Breast epithelium (tissue), 4 donors: ENCODE data around the gene SYCP1. TPM values are rescaled to one million over a fixed set of nuclear protein-coding genes. Genes with fewer than 3 reads are reported as not detected.
"Not testable (repeated sequence)": the region's sequence is repeated elsewhere in the genome, so short reads cannot be mapped to it uniquely, and the experiment has no call there.

ENCODE experiments used
- DNase-seq, 2 donors: peaks; one replicate each; pipeline ENCODE4 v3.0.0-alpha.2; 2019; ENCODE audit warnings: low spot score in 2 of 2
- H3K27ac ChIP-seq, 2 donors: fragments of 200-600 bp; sonication (generic) in 1 of 2; one replicate each; pipeline ENCODE4 v1.5.1; 2016 to 2019; ENCODE audit warnings: mild to moderate bottlenecking in 1 of 2
- H3K27me3 ChIP-seq, 2 donors: fragments of 200-600 bp; sonication (generic) in 1 of 2; one replicate each; pipeline versions ENCODE4 v1.5.1 to v1.6.0; 2017 to 2019; ENCODE audit warnings: control low read depth in 1 of 2, mild to moderate bottlenecking in 1 of 2
- H3K36me3 ChIP-seq: fragments of 200-600 bp; one replicate; pipeline ENCODE4 v1.5.1; 2019
- H3K4me1 ChIP-seq, 2 donors: fragments of 200-600 bp; sonication (generic); one replicate each; pipeline ENCODE4 v1.5.1; 2016 to 2019; ENCODE audit warnings: control low read depth in 1 of 2
- H3K4me3 ChIP-seq, 3 donors: fragments of 200-600 bp; sonication (generic); 1 replicate in 2 of 3; 2 replicates in 1 of 3; pipeline ENCODE4 v1.5.1; 2016 to 2019; ENCODE audit warnings: mild to moderate bottlenecking in 3 of 3, moderate library complexity in 2 of 3
- H3K9me3 ChIP-seq, 2 donors: fragments of 200-600 bp; sonication (generic) in 1 of 2; one replicate each; pipeline ENCODE4 v1.5.1; 2016 to 2019; ENCODE audit warnings: control low read depth in 1 of 2
- CTCF ChIP-seq, 3 donors: fragments of 450-650 bp; IDR thresholded peaks; one replicate each; pipeline ENCODE4 v1.5.1; 2016 to 2017; ENCODE audit warnings: antibody characterized with exemption in 3 of 3, mild to moderate bottlenecking in 3 of 3, moderate library complexity in 3 of 3
- POLR2A ChIP-seq: fragments of 450-650 bp; IDR thresholded peaks from one replicate; pipeline ENCODE4 v1.6.1; 2016; ENCODE audit warnings: antibody characterized with exemption, mild to moderate bottlenecking, moderate library complexity
- POLR2AphosphoS5 ChIP-seq, 3 donors: sonication (generic); formaldehyde crosslinking; IDR thresholded peaks; one replicate each; pipeline ENCODE4 v1.6.1; 2017; ENCODE audit warnings: antibody characterized with exemption in 3 of 3
- intact Hi-C: fragments of 100-400 bp; cut with DNase I; formaldehyde crosslinking; loops from one replicate; pipeline ENCODE4 v1.15.1; 2023; ENCODE audit warnings: low total_unique reads
- total RNA-seq, 3 donors: library from RNA; depleted of rRNA; stranded (reverse); fragments of >200 nt; gene quantifications; one replicate each; pipeline ENCODE4 v1.1.0, GENCODE V29; 2016

SYCP1 gene
- total RNA-seq, 3 donors from 2014 or later, result 0.16 TPM; not detected in 2

DNA sequence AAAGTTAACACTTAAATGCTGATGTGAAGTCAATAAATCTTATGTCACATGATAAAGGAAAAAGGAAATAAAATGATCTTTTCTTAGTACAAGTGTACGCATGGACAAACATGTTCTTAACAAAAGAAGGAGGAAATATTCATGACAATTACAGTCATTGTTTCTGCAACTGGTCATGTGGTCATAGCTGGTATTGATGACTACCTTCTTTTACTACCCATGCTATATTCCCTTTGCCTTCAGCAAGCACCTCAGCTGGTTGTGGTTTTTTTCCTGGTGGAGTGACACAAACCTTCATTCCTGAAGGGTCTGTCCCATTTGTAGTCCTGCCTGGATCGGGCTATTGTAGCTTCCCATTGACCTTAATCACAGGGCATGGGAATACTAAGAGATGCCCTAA, 151.5 kb downstream of the SYCP1 start:
- H3K4me3 ChIP-seq, result no peak overlapping the region
- H3K9me3 ChIP-seq, result no peaks in the 10 kb centered on the region
- no peaks in the 10 kb centered on the region for H3K36me3 ChIP-seq
- no peaks in the 10 kb centered on the region for H3K4me1 ChIP-seq
- no peak for TF ChIP-seq POLR2AphosphoS5 (IDR thresholded peaks at IDR 0.05)
- TF ChIP-seq CTCF (IDR thresholded peaks at IDR 0.05), result no peak
- TF ChIP-seq POLR2A, result no peak
- no peak overlapping the region for H3K27ac ChIP-seq
- no peak for DNase-seq
- no peaks in the 10 kb centered on the region for H3K27me3 ChIP-seq
- intact Hi-C loops, result loop anchor here (5.0 kb wide), 1 partner anchor 294 kb away; no protein-coding TSS in a partner anchor

DNA sequence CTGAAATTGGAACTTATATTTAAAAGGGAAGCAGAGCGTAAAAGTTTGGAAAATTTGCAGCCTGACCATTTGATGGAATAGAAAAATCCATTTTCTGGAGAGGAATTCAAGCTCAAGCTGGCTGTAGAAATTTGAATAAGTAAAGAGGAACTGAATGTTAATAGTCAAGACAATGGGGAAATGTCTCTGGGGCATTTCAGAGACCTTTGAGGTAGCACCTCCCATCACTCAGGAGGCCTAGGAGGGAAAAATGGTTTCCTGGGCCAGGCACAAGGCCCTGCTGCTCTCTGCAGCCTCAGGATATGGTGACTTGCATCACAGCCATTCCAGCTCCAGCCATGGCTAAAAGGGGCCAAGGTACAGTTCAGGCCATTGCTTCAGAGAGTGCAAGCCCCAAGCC, 157.3 kb downstream of the SYCP1 start:
- intact Hi-C loops, result loop anchor here (1.0 to 5.0 kb wide), 2 partner anchors 16 to 1020 kb away; no protein-coding TSS in a partner anchor
- Histone ChIP-seq H3K4me3 (no peak overlapping the region), H3K9me3 (no peaks in the 10 kb centered on the region), H3K27me3 (no peaks in the 10 kb centered on the region), H3K36me3 (no peaks in the 10 kb centered on the region), H3K4me1 (no peaks in the 10 kb centered on the region), H3K27ac (no peak overlapping the region)
- DNase-seq, result no peak
- no peak for TF ChIP-seq POLR2AphosphoS5 (IDR thresholded peaks at IDR 0.05)
- no peak for TF ChIP-seq POLR2A
- no peak for TF ChIP-seq CTCF (IDR thresholded peaks at IDR 0.05)

DNA sequence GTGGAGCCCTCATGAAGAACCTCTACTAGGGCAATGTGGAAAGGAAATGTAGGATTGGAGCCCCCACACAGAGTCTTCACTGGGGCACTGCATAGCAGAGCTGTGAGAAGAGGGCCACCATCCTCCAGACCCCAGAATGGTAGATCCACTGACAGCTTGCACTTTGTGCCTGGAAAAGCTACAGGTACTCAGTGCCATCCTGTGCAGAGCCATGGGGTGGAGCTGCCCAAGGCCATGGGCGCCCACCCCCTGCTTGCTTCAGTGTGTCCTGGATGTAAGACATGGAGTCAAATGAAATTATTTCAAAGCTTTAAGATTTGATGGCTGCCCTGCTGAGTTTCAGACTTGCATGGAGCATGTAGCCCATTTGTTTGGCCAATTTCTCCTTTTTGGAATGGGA, 157.8 kb downstream of the SYCP1 start:
- Histone ChIP-seq H3K9me3 (no peaks in the 10 kb centered on the region), H3K27me3 (no peaks in the 10 kb centered on the region), H3K4me3 (no peak overlapping the region), H3K36me3 (no peaks in the 10 kb centered on the region), H3K27ac (no peak overlapping the region), H3K4me1 (no peaks in the 10 kb centered on the region)
- intact Hi-C loops, result loop anchor here (1.0 to 5.0 kb wide), 2 partner anchors 16 to 1020 kb away; no protein-coding TSS in a partner anchor
- TF ChIP-seq POLR2A, result no peak
- TF ChIP-seq POLR2AphosphoS5 (IDR thresholded peaks at IDR 0.05), result no peak
- no peak for DNase-seq

DNA sequence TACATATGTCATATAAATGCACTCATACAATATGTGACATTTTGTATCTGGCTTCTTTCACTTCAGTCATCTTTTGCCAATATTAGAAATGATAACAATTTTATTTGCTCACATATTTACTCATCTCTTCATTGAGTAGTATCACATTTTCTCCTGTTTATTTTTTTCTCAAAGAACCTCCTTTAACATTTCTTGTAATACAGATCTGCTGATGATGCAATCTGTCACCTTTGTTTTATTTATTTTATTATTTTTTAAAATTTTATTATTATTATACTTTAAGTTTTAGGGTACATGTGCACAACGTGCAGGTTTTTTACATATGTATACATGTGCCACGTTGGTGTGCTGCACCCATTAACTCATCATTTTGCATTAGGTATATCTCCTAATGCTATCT, 159.1 kb downstream of the SYCP1 start:
- intact Hi-C loops, result loop anchor here (5.0 kb wide), 1 partner anchor 1019 kb away; no protein-coding TSS in a partner anchor
- Histone ChIP-seq H3K36me3 (no peaks in the 10 kb centered on the region), H3K27me3 (no peaks in the 10 kb centered on the region), H3K9me3 (no peaks in the 10 kb centered on the region), H3K4me3 (no peak overlapping the region), H3K4me1 (no peaks in the 10 kb centered on the region), H3K27ac (no peak overlapping the region)
- DNase-seq, result no peak
- TF ChIP-seq CTCF (IDR thresholded peaks at IDR 0.05), result no peak
- no peak for TF ChIP-seq POLR2A
- TF ChIP-seq POLR2AphosphoS5 (IDR thresholded peaks at IDR 0.05), result no peak

DNA sequence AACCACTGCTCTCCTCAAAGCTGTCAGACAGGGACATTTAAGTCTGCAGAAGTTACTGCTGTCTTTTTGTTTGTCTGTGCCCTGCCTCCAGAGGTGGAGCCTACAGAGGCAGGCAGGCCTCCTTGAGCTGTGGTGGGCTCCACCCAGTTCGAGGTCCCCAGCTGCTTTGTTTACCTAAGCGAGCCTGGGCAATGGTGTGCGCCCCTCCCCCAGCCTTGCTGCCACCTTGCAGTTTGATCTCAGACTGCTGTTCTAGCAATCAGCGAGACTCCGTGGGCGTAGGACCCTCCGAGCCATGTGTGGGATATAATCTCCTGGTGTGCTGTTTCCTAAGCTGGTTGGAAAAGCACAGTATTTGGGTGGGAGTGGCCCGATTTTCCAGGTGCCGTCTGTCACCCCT, 164.9 kb downstream of the SYCP1 start:
- H3K4me3 ChIP-seq, DNase-seq, intact Hi-C loops, H3K36me3 ChIP-seq, H3K27me3 ChIP-seq, H3K4me1 ChIP-seq, H3K9me3 ChIP-seq, H3K27ac ChIP-seq: not testable (repeated sequence)

- no peaks in the 10 kb centered on the region for H3K9me3 ChIP-seq
- no peak overlapping the region for H3K27ac ChIP-seq
- no peaks in the 10 kb centered on the region for H3K4me1 ChIP-seq
- H3K27me3 ChIP-seq, result no peaks in the 10 kb centered on the region
- no peak for TF ChIP-seq POLR2A
- no peak for TF ChIP-seq POLR2AphosphoS5 (IDR thresholded peaks at IDR 0.05)
- TF ChIP-seq CTCF (IDR thresholded peaks at IDR 0.05), result no peak
- no peak for DNase-seq
- H3K4me3 ChIP-seq, result no peak overlapping the region
- intact Hi-C loops, result no loop called here
- no peaks in the 10 kb centered on the region for H3K36me3 ChIP-seq
Observed at GRCh38 chr1:115021145-115021544, 166.5 kb downstream of the SYCP1 start.
